NCI-H1694 (cell line): ENCODE results near the gene RBP3.

Experiments used
- DNase-seq: peaks from one replicate; lab custom pipeline; 2025; lab: John Stamatoyannopoulos, UW

RBP3 gene

GRCh38 chr10:47348138-47348651, at the start of gene RBP3:
Gene RBP3 (plus strand): TSS chr10:47348363. CDS start chr10:47348485, 122 bp downstream.
- DNase-seq: no peak

- DNase-seq: no peak
These were observed 49.4 kb upstream of the RBP3 start for GRCh38 chr10:47298715-47299114.

- DNase-seq: no peak
These were observed 48.3 kb upstream of the RBP3 start, which contains the start of gene GDF10 for GRCh38 chr10:47299611-47300428. Gene GDF10 (plus strand): TSS chr10:47300197. CDS start chr10:47300652, 455 bp downstream.

- DNase-seq: no peak
These were observed 47.7 kb upstream of the RBP3 start for GRCh38 chr10:47300429-47300931.

GRCh38 chr10:47301833-47302232, 46.3 kb upstream of the RBP3 start:
- DNase-seq: no peak

GRCh38 chr10:47303105-47303504, 45.1 kb upstream of the RBP3 start:
- DNase-seq: no peak

- DNase-seq: no peak
These were observed 44.3 kb upstream of the RBP3 start for GRCh38 chr10:47303866-47304265.

GRCh38 chr10:47305566-47305965, 42.6 kb upstream of the RBP3 start:
- no peak for DNase-seq

- DNase-seq: no peak
These were observed 41.6 kb upstream of the RBP3 start for GRCh38 chr10:47306387-47307210.

- DNase-seq: no peak
These were observed 40.8 kb upstream of the RBP3 start for GRCh38 chr10:47307381-47307780.

- DNase-seq: no peak
These were observed 39.4 kb upstream of the RBP3 start for GRCh38 chr10:47308775-47309174.

- DNase-seq: peak; percentile 1
These were observed 38.6 kb upstream of the RBP3 start for GRCh38 chr10:47309408-47310089.

- no peak for DNase-seq
These were observed 38.1 kb upstream of the RBP3 start for GRCh38 chr10:47310090-47310505.

GRCh38 chr10:47311193-47311931, 36.8 kb upstream of the RBP3 start:
- no peak for DNase-seq

- DNase-seq: peak; percentile 63
These were observed 36.1 kb upstream of the RBP3 start for GRCh38 chr10:47311932-47312662.

GRCh38 chr10:47312663-47312995, 35.5 kb upstream of the RBP3 start:
- DNase-seq: no peak

- no peak for DNase-seq
These were observed 33.7 kb upstream of the RBP3 start for GRCh38 chr10:47314416-47314970.

GRCh38 chr10:47315421-47315820, 32.7 kb upstream of the RBP3 start:
- no peak for DNase-seq

GRCh38 chr10:47316131-47316530, 32.0 kb upstream of the RBP3 start:
- no peak for DNase-seq

GRCh38 chr10:47317251-47317650, 30.9 kb upstream of the RBP3 start:
- no peak for DNase-seq
